Sigmoid colon (tissue), 7 donors: ENCODE results near the gene SLC16A13. TPM values are rescaled to one million over a fixed set of nuclear protein-coding genes. Genes with fewer than 3 reads are reported as not detected.
A peak's percentile ranks its signal among the peaks of the same experiment; 100 is the strongest.
"Not testable (repeated sequence)": the region's sequence is repeated elsewhere in the genome, so short reads cannot be mapped to it uniquely, and the experiment has no call there.

ENCODE experiments used
- DNase-seq: peaks from one replicate; pipeline ENCODE4 v3.0.0-alpha.2; 2019
- H3K27ac ChIP-seq, 4 donors: fragments of 200-600 bp; sonication (generic); one replicate each; pipeline ENCODE4 v1.5.1; 2016 to 2019; ENCODE audit warnings: mild to moderate bottlenecking in 1 of 4
- H3K27me3 ChIP-seq, 3 donors: fragments of 200-600 bp; sonication (generic); one replicate each; pipeline ENCODE4 v1.5.1; 2019; ENCODE audit warnings: mild to moderate bottlenecking in 1 of 3
- H3K36me3 ChIP-seq, 4 donors: fragments of 200-600 bp; sonication (generic); one replicate each; pipeline ENCODE4 v1.5.1; 2016 to 2019
- H3K4me1 ChIP-seq, 4 donors: fragments of 200-600 bp; sonication (generic); one replicate each; pipeline ENCODE4 v1.5.1; 2017 to 2019
- H3K4me3 ChIP-seq, 4 donors: fragments of 200-600 bp; sonication (generic); one replicate each; pipeline ENCODE4 v1.5.1; 2017 to 2019; ENCODE audit warnings: mild to moderate bottlenecking in 2 of 4, moderate library complexity in 1 of 4
- H3K9me3 ChIP-seq, 4 donors: fragments of 200-600 bp in 3 of 4; sonication (generic) in 3 of 4; one replicate each; pipeline versions ENCODE4 v1.5.1 to v1.6.1; 2013 to 2019
- EP300 ChIP-seq, 4 donors: sonication (generic); formaldehyde crosslinking; IDR thresholded peaks; one replicate each; pipeline ENCODE4 v1.6.1; 2017; ENCODE audit warnings: antibody characterized with exemption in 4 of 4
- POLR2A ChIP-seq, 2 donors: fragments of 450-650 bp; IDR thresholded peaks; one replicate each; pipeline ENCODE4 v1.6.1; 2016; ENCODE audit warnings: antibody characterized with exemption in 2 of 2, mild to moderate bottlenecking in 2 of 2, moderate library complexity in 2 of 2
- POLR2AphosphoS5 ChIP-seq, 4 donors: sonication (generic); formaldehyde crosslinking; IDR thresholded peaks; one replicate each; pipeline ENCODE4 v1.6.1; 2017; ENCODE audit warnings: antibody characterized with exemption in 4 of 4
- WGBS, 2 donors: extraction: QIAGEN DNeasy Blood & Tissue Kit; methylation state at CpG; one replicate each; pipeline ENCODE4 v1.1.7; 2013; 5-methylcytosine and 5-hydroxymethylcytosine counted together
- intact Hi-C: fragments of 100-400 bp; cut with DNase I; formaldehyde crosslinking; loops from one replicate; pipeline ENCODE4 v1.15.1; 2023
- polyA plus RNA-seq, 3 donors: library from polyadenylated mRNA; stranded (reverse); fragments of 200-250 nt; gene quantifications; one replicate each; pipeline ENCODE4 v1.2.3, GENCODE V29; 2013
- total RNA-seq, 4 donors: library from RNA; depleted of rRNA; stranded (reverse); fragments of >200 nt; gene quantifications; one replicate each; pipeline ENCODE4 v1.1.0, GENCODE V29; 2016
- TF ChIP-seq, protein P1 (sequence below), 4 experiments: fragments of 450-650 bp in 3 of 4; fragments of 200-600 bp in 1 of 4; IDR thresholded peaks; one replicate each; pipeline ENCODE4 v1.5.1; 2016 to 2019; ENCODE audit warnings: antibody characterized with exemption in 4 of 4, mild to moderate bottlenecking in 3 of 4, moderate library complexity in 2 of 4
- donor health status: healthy with polysubstance abuse.
- donor health status: Bipolar disorder and iron deficiency.
- donor health status: healthy.

The SLC16A13 gene, protein sequence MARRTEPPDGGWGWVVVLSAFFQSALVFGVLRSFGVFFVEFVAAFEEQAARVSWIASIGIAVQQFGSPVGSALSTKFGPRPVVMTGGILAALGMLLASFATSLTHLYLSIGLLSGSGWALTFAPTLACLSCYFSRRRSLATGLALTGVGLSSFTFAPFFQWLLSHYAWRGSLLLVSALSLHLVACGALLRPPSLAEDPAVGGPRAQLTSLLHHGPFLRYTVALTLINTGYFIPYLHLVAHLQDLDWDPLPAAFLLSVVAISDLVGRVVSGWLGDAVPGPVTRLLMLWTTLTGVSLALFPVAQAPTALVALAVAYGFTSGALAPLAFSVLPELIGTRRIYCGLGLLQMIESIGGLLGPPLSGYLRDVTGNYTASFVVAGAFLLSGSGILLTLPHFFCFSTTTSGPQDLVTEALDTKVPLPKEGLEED
- total RNA-seq (1 to 10 TPM in 1 of 4 donors, under 1 TPM in 3; 0.36 to 1.1 (median 0.60) TPM), polyA plus RNA-seq (1 to 10 TPM in 2 of 3 donors, under 1 TPM in 1; 0.60 to 7.3 (median 1.2) TPM)

DNA sequence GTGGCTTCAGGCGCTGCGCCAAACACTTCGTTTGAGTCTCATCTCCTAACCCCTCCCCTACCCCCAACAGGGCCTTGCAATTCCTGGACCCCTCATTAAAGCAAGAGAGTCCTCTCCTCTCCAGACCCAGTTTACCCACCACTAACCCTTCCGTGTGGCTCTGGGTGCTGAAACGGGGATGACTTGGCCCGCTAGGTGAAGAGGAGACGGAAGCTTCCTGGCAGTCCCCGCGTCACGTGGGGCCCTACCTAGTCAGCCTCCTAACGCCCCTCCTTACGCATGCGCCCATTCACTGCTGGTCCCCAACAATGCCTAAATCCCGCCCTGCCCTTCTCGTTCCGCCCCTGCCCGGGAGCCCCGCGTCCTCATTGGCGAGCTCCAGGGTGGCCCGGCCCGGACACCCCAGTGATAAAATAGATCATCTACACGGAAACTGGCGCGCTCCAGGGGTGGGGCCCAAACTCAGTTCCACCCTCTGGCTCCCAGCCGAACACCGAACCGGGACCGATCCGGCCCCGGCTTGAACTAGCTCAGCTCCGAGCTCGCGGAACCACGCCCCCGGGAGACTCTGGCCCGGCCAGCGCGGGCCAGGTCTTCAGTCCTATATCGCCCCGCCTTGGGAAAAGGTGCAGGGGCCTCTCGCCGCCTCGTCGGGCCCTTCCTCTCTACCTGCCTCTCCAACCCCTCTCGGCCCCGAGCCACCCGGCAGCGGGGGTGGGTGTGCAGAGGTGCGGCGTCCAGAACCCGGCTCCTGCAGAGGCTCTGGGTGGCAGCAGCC lies at the start of gene SLC16A13:
TSS of gene SLC16A13 (plus strand) at position 425 of the 778 bp plus-strand sequence. CDS start 368 bp downstream, outside the sequence.
- intact Hi-C loops, result no loop called here
- peaks cover 0 to 2% (median 0%) of the 10 kb centered on the region in 3 donors for H3K27me3 ChIP-seq
- no peaks in the 10 kb centered on the region for H3K36me3 ChIP-seq
- peak within 1 kb of the TSS; percentile 41 to 62 (median 53) for H3K4me3 ChIP-seq
- peak; percentile 98 for DNase-seq
- TF ChIP-seq POLR2A (IDR thresholded peaks at IDR 0.05) (peak in 1 of 2 donors; percentile 43), POLR2AphosphoS5 (IDR thresholded peaks at IDR 0.05) (peak; percentile 55 to 64 (median 58)), EP300 (IDR thresholded peaks at IDR 0.05) (no peak)
- TF ChIP-seq, protein P1, sequence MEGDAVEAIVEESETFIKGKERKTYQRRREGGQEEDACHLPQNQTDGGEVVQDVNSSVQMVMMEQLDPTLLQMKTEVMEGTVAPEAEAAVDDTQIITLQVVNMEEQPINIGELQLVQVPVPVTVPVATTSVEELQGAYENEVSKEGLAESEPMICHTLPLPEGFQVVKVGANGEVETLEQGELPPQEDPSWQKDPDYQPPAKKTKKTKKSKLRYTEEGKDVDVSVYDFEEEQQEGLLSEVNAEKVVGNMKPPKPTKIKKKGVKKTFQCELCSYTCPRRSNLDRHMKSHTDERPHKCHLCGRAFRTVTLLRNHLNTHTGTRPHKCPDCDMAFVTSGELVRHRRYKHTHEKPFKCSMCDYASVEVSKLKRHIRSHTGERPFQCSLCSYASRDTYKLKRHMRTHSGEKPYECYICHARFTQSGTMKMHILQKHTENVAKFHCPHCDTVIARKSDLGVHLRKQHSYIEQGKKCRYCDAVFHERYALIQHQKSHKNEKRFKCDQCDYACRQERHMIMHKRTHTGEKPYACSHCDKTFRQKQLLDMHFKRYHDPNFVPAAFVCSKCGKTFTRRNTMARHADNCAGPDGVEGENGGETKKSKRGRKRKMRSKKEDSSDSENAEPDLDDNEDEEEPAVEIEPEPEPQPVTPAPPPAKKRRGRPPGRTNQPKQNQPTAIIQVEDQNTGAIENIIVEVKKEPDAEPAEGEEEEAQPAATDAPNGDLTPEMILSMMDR (IDR thresholded peaks at IDR 0.05), result no peak
- WGBS, 2 donors, result 1% methylated on average over 52 of the region's 52 CpGs
- peak within 1 kb of the TSS; percentile 64 to 75 (median 70) for H3K27ac ChIP-seq
- H3K4me1 ChIP-seq, result peaks cover 0 to 17% (median 15%) of the 10 kb centered on the region in 4 donors
- no peaks in the 10 kb centered on the region for H3K9me3 ChIP-seq

DNA sequence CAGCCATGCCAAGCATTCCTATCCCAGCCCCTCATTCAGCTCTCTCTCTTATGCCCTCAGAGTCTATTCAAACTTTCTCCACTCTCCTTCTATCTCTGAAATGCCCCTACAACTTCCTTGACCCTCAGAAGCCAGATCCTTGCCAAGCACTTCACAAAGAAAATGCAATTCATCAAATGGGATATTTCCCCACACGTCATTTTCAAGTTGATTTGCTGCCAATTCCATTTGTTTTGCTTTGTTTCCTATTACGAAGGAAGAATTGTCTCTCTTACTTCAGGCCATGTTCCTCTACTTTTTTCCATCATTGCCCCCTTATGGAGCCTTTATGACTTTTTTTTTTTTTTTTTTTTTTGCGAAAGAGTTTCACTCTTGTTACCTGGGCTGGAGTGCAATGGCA lies 49.1 kb upstream of the SLC16A13 start:
- Histone ChIP-seq H3K4me3 (no peak overlapping the region), H3K9me3 (no peaks in the 10 kb centered on the region), H3K27ac (no peak overlapping the region), H3K27me3 (peaks cover 0 to 10% (median 0%) of the 10 kb centered on the region in 3 donors), H3K4me1 (no peaks in the 10 kb centered on the region), H3K36me3 (no peaks in the 10 kb centered on the region)
- no peak for DNase-seq
- no peak for TF ChIP-seq EP300 (IDR thresholded peaks at IDR 0.05)
- TF ChIP-seq POLR2A (IDR thresholded peaks at IDR 0.05), result no peak
- WGBS, 2 donors, result 85 to 87% methylated on average over 3 of the region's 3 CpGs
- intact Hi-C loops, result no loop called here

DNA sequence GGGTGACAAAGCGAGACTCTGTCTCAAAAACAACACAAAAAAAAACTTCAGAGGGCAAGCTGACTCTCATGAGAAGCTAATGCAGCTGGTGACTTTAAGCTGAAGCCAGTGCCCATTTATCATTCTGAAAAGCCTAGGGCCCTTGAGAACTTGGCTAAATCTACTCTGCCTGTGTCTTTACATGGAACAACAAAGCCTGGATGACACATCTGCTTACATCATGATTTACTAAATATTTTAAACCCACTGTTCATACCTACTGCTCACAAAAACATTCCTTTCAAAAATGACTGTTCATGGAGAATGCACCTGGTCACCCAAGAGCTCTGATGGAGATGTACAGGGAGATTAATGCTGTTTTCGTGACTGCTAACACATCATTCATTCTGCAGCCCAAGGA lies 46.0 kb upstream of the SLC16A13 start:
- Histone ChIP-seq H3K27me3 (peaks cover 0 to 19% (median 0%) of the 10 kb centered on the region in 3 donors), H3K9me3 (no peaks in the 10 kb centered on the region), H3K4me3 (no peak overlapping the region), H3K27ac (no peak overlapping the region), H3K4me1 (no peaks in the 10 kb centered on the region), H3K36me3 (no peaks in the 10 kb centered on the region)
- no peak for DNase-seq
- 96 to 97% methylated on average over 2 of the region's 2 CpGs for WGBS, 2 donors
- intact Hi-C loops, result no loop called here
- TF ChIP-seq POLR2A (IDR thresholded peaks at IDR 0.05) (no peak), EP300 (IDR thresholded peaks at IDR 0.05) (no peak), POLR2AphosphoS5 (IDR thresholded peaks at IDR 0.05) (no peak)
- TF ChIP-seq, protein P1 (IDR thresholded peaks at IDR 0.05), result no peak

DNA sequence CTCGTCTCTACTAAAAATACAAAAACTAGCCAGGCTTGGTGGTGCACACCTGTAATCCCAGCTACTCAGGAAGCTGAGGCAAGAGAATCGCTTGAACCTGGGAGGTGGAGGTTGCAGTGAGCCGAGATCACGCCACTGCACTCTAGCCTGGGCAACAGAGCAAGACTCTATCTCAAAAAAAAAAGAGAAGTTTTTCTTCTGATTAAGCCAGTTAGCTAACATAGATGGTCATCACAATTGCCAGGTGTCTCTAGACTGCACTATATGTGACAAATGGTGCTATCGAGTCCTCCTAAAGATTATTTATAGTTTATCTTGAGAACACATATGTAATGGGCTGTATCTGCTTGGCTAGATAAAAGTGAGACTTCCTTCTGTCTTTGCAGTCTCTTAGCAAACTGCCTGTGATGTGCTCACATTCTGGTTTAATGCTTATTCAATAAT lies 42.2 kb upstream of the SLC16A13 start:
- DNase-seq, H3K27ac ChIP-seq, H3K9me3 ChIP-seq, H3K4me3 ChIP-seq, H3K36me3 ChIP-seq, intact Hi-C loops: not testable (repeated sequence)
- 76% methylated on average over 5 of the region's 5 CpGs for WGBS, 2 donors
- peaks cover 0 to 16% (median 14%) of the 10 kb centered on the region in 4 donors for H3K4me1 ChIP-seq
- peaks cover 0 to 36% (median 0%) of the 10 kb centered on the region in 3 donors for H3K27me3 ChIP-seq

GRCh38 chr17:6994118-6994598 lies 41.7 kb upstream of the SLC16A13 start:
- no peaks in the 10 kb centered on the region for H3K9me3 ChIP-seq
- peaks cover 0 to 36% (median 0%) of the 10 kb centered on the region in 3 donors for H3K27me3 ChIP-seq
- intact Hi-C loops, result no loop called here
- WGBS, 2 donors, result 86 to 93% methylated on average over 10 of the region's 10 CpGs
- H3K4me3 ChIP-seq, result no peak overlapping the region
- peaks cover 0 to 16% (median 14%) of the 10 kb centered on the region in 4 donors for H3K4me1 ChIP-seq
- no peak for DNase-seq
- peaks cover 0 to 12% (median 0%) of the 10 kb centered on the region in 4 donors for H3K36me3 ChIP-seq
- H3K27ac ChIP-seq, result no peak overlapping the region
- TF ChIP-seq POLR2A (IDR thresholded peaks at IDR 0.05) (no peak), EP300 (IDR thresholded peaks at IDR 0.05) (no peak), POLR2AphosphoS5 (IDR thresholded peaks at IDR 0.05) (no peak)
- TF ChIP-seq, protein P1 (IDR thresholded peaks at IDR 0.05), result no peak
